K562 (cell line): Measurements from ENCODE around the gene KCNK7. TPM values are rescaled to one million over a fixed set of nuclear protein-coding genes. Genes with fewer than 3 reads are reported as not detected.

ENCODE experiments used
- ATAC-seq: fragments of 200-7000 bp; cut with Tn5 transposase; 3 replicates; pipeline ENCODE4 v1.9.1; 2020; ENCODE audit warnings: moderate library complexity
- BruUV-seq: library from RNA; stranded (reverse); fragments of 400-500 nt; replicated peaks from 2 replicates; lab custom pipeline; 2021; lab: Mats Ljungman, UMichigan
- CTCF ChIA-PET: fragments of 300-600 bp; formaldehyde crosslinking; extraction: SDS; loops from one replicate; lab custom pipeline; 2021; ENCODE audit warnings: low intra/inter-chr PET ratio; lab: Yijun Ruan, JAX
- POLR2A ChIA-PET: fragments of 300-600, 350-650 bp; sonication (Branson Sonifier 250); formaldehyde crosslinking; extraction: SDS; loops from one replicate; lab custom pipeline; 2021; ENCODE audit warnings: antibody characterized with exemption, inconsistent platforms; lab: Yijun Ruan, JAX
- DNase-seq, 4 experiments: peaks; one replicate each; pipeline versions ENCODE4 v3.0.0 to v3.0.0-alpha.2; 2011 to 2018; ENCODE audit warnings: low spot score in 3 of 4, mixed read lengths in 3 of 4; ENCODE audit errors: extremely low read depth in 1 of 4
- FAIRE-seq: peaks from 2 replicates; lab custom pipeline; 2011; peaks lifted over from hg19 to GRCh38; lab: Jason Lieb, UNC
- H2AFZ ChIP-seq: 2 replicates; pipeline ENCODE4 v1.6.0; 2011; ENCODE audit warnings: low read depth, low read length, control low read depth, inconsistent platforms
- H3K27ac ChIP-seq: fragments of 200-600 bp; 3 replicates; pipeline ENCODE4 v1.8.0; 2011; ENCODE audit warnings: low read depth, mild to moderate bottlenecking, control low read depth, inconsistent platforms, low read length, moderate library complexity, mixed read lengths; ENCODE audit errors: extremely low read depth
- H3K27me3 ChIP-seq, 2 experiments: fragments of 300-600 bp in 1 of 2; 2 replicates in 1 of 2; 3 replicates in 1 of 2; pipeline versions ENCODE4 v1.6.0 to v1.8.0; 2011; ENCODE audit warnings: inconsistent platforms in 2 of 2, low read length in 2 of 2, mild to moderate bottlenecking in 1 of 2, mixed read lengths in 1 of 2, moderate library complexity in 1 of 2; ENCODE audit not compliant: control insufficient read depth in 2 of 2, insufficient read depth in 2 of 2
- H3K36me3 ChIP-seq: fragments of 300-600 bp; 3 replicates; pipeline ENCODE4 v1.8.0; 2011; ENCODE audit warnings: mild to moderate bottlenecking, low read length, inconsistent platforms; ENCODE audit not compliant: control insufficient read depth, insufficient read depth
- H3K4me1 ChIP-seq, 2 experiments: fragments of 200-600 bp in 1 of 2; replicated peaks in 1 of 2; 2 replicates in 1 of 2; 3 replicates in 1 of 2; pipeline versions ENCODE4 v1.5.1 to v1.8.0; 2011; ENCODE audit warnings: inconsistent platforms in 2 of 2, low read length in 2 of 2, mild to moderate bottlenecking in 1 of 2, mixed read lengths in 1 of 2, moderate library complexity in 1 of 2; ENCODE audit not compliant: control insufficient read depth in 2 of 2, insufficient read depth in 2 of 2
- H3K4me2 ChIP-seq: 2 replicates; pipeline ENCODE4 v1.6.1; 2011; ENCODE audit warnings: low read length, control low read depth, inconsistent platforms, mixed read lengths; ENCODE audit not compliant: insufficient read depth
- H3K4me3 ChIP-seq: fragments of 200-600 bp; sonication (generic), shearing (Covaris generic); 2 replicates; pipeline ENCODE4 v1.5.1; 2016; ENCODE audit warnings: control low read depth, inconsistent platforms
- H3K79me2 ChIP-seq: fragments of 200-600 bp; 3 replicates; pipeline ENCODE4 v1.8.0; 2011; ENCODE audit warnings: low read length, inconsistent platforms; ENCODE audit not compliant: control insufficient read depth, insufficient read depth
- H3K9ac ChIP-seq, 2 experiments: 2 replicates each; pipeline versions ENCODE4 v1.6.0 to v1.6.1; 2011; ENCODE audit warnings: low read depth in 2 of 2, low read length in 2 of 2, control low read depth in 1 of 2, inconsistent platforms in 1 of 2, mild to moderate bottlenecking in 1 of 2, mixed read lengths in 1 of 2; ENCODE audit not compliant: insufficient read depth in 1 of 2
- H3K9me1 ChIP-seq: one replicate; pipeline ENCODE4 v1.6.0; 2011; ENCODE audit warnings: inconsistent platforms, mild to moderate bottlenecking, low read length, moderate library complexity; ENCODE audit not compliant: control insufficient read depth, insufficient read depth
- H3K9me3 ChIP-seq: replicated peaks from 2 replicates; pipeline ENCODE4 v1.5.1; 2011; ENCODE audit warnings: low read depth, low read length, inconsistent platforms; ENCODE audit not compliant: control insufficient read depth, insufficient read depth
- H4K20me1 ChIP-seq: replicated peaks from 2 replicates; pipeline ENCODE4 v1.6.1; 2011; ENCODE audit warnings: low read length, inconsistent platforms, mixed read lengths; ENCODE audit not compliant: control insufficient read depth, insufficient read depth
- ARHGAP35 ChIP-seq: fragments of 450-650 bp; IDR thresholded peaks from 2 replicates; pipeline ENCODE4 v1.6.1; 2018; ENCODE audit not compliant: partially characterized antibody
- FOXJ3 ChIP-seq: sonication (generic); formaldehyde crosslinking; IDR thresholded peaks from 2 replicates; pipeline ENCODE4 v1.4.0; 2020; ENCODE audit warnings: mild to moderate bottlenecking, missing genetic modification reagents
- HDAC2 ChIP-seq: fragments of 450-650 bp; IDR thresholded peaks from 2 replicates; pipeline ENCODE4 v1.6.1; 2016; ENCODE audit warnings: mild to moderate bottlenecking
- HDAC3 ChIP-seq: fragments of 450-650 bp; IDR thresholded peaks from 2 replicates; pipeline ENCODE4 v1.6.1; 2018; ENCODE audit warnings: borderline replicate concordance, mild to moderate bottlenecking, moderate library complexity; ENCODE audit not compliant: partially characterized antibody
- MCM7 ChIP-seq, 2 experiments: fragments of 450-650 bp; IDR thresholded peaks; 2 replicates each; pipeline ENCODE4 v1.6.1; 2016 to 2018
- NCOA4 ChIP-seq: fragments of 450-650 bp; IDR thresholded peaks from 2 replicates; pipeline ENCODE4 v1.6.1; 2018; ENCODE audit warnings: mild to moderate bottlenecking; ENCODE audit not compliant: partially characterized antibody
- NCOA6 ChIP-seq: fragments of 450-650 bp; IDR thresholded peaks from 2 replicates; pipeline ENCODE4 v1.6.1; 2017; ENCODE audit warnings: mild to moderate bottlenecking
- NFIX ChIP-seq: fragments of 250-450 bp; sonication (Bioruptor Pico); IDR thresholded peaks from 2 replicates; pipeline ENCODE4 v1.4.0; 2020; ENCODE audit warnings: low read depth, mild to moderate bottlenecking, moderate library complexity
- NR1H2 ChIP-seq: sonication (generic); formaldehyde crosslinking; IDR thresholded peaks from 2 replicates; pipeline ENCODE4 v1.4.0; 2020; ENCODE audit warnings: mild to moderate bottlenecking, missing genetic modification reagents
- ZNF134 ChIP-seq: fragments of 250-450 bp; sonication (Bioruptor Pico); conservative IDR thresholded peaks from 2 replicates; pipeline ENCODE4 v1.4.0; 2020
- ZNF146 ChIP-seq: IDR thresholded peaks from one replicate; pipeline ENCODE4 v1.6.1; 2018; ENCODE audit warnings: missing compliant biosample characterization; ENCODE audit not compliant: unreplicated experiment
- ZNF644 ChIP-seq: fragments of 200-800 bp; sonication (Bioruptor generic); IDR thresholded peaks from 2 replicates; pipeline ENCODE4 v1.6.1; 2016; ENCODE audit warnings: low read depth, missing genetic modification characterization, missing compliant biosample characterization
- ZNF695 ChIP-seq: fragments of 450-650 bp; formaldehyde crosslinking; IDR thresholded peaks from 2 replicates; pipeline ENCODE4 v1.4.0; 2020; ENCODE audit warnings: mild to moderate bottlenecking, moderate library complexity
- ZNF699 ChIP-seq: fragments of 250-450 bp; sonication (Bioruptor Pico); IDR thresholded peaks from 2 replicates; pipeline ENCODE4 v1.8.0; 2021; ENCODE audit warnings: mild to moderate bottlenecking, moderate library complexity; ENCODE audit not compliant: insufficient replicate concordance
- ZNF76 ChIP-seq: fragments of 250-450 bp; sonication (Bioruptor Pico); IDR thresholded peaks from 2 replicates; pipeline ENCODE4 v1.4.0; 2020; ENCODE audit warnings: mild to moderate bottlenecking, moderate library complexity, borderline replicate concordance
- ZNF77 ChIP-seq: fragments of 250-450 bp; sonication (Bioruptor Pico); IDR thresholded peaks from 2 replicates; pipeline ENCODE4 v1.5.0; 2020
- WGBS: fragments of 100-300 bp; shearing (Covaris generic); methylation state at CpG from one replicate; pipeline ENCODE4 v1.1.6; 2016; ENCODE audit warnings: low coverage, mixed read lengths; ENCODE audit not compliant: insufficient coverage; ENCODE audit errors: missing lambda C conversion rate; 5-methylcytosine and 5-hydroxymethylcytosine counted together
- in situ Hi-C: fragments of 300-500 bp; cut with MboI; formaldehyde crosslinking; loops from 4 replicates; pipeline ENCODE4 v1.15.0; 2018; ENCODE audit warnings: inconsistent platforms, mixed read lengths
- intact Hi-C: fragments of 100-400 bp; cut with micrococcal nuclease; formaldehyde crosslinking; loops from 2 replicates; pipeline ENCODE4 v1.14.2; 2022
- polyA plus RNA-seq, 8 experiments: library from polyadenylated mRNA; depleted of rRNA in 4 of 8; stranded (reverse) in 5 of 8; unstranded in 3 of 8; fragments of >200 nt; fragmentation: Nextera tagmentation in 2 of 8; fragmentation: Illumina TruSeq in 1 of 8; extraction: Ambion mirVana in 2 of 8; extraction: Trizol in 1 of 8; gene quantifications; 2 replicates each; pipeline versions ENCODE4 v1.2.1 to v1.2.3, GENCODE V29; 2011 to 2014; ENCODE audit warnings: inconsistent platforms in 1 of 8, missing spikeins in 1 of 8
- total RNA-seq, 7 experiments: library from RNA; depleted of rRNA in 6 of 7; stranded (reverse); fragments of >200 nt in 6 of 7; fragmentation: Illumina TruSeq in 2 of 7; extraction: Trizol in 2 of 7; gene quantifications; 2 replicates each; pipeline versions ENCODE4 v1.2.1 to v1.2.3, GENCODE V29; 2011 to 2021; ENCODE audit warnings: low replicate concordance in 1 of 7
- TF ChIP-seq, protein P1 (sequence below): conservative IDR thresholded peaks from 2 replicates; pipeline ENCODE4 v1.6.1; 2011; ENCODE audit warnings: low read depth, mild to moderate bottlenecking, low read length; ENCODE audit not compliant: control insufficient read depth

The KCNK7 gene
- total and polyA plus RNA-seq, 9 of the 15 experiments (the other 6 are each of a cell fraction or from before 2014, with no cell fraction given): 0.07 to 0.40 TPM; not detected in 7

DNA sequence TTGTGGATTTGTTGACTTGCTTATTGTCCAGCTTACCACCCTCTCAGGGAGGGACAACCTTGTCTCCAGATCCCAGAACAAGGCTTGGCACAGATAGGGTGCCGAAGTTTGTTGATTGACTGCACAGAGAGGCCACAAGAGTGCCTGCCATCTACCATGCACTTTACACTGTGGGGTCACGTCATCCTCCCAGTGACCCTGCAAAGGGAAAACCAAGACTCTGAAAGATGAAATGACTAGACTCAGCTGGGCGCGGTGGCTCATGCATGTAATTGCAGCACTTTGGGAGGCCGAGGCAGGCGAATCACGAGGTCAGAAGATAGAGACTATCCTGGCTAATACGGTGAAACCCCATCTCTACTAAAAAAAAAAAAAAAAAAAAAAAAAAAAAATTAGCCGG, 32.8 kb downstream of the KCNK7 start:
- FAIRE-seq (no peak), ATAC-seq (no peak), DNase-seq (no peak)
- no peaks in the 10 kb centered on the region for H3K36me3 ChIP-seq
- H3K9me1 ChIP-seq: no peaks in the 10 kb centered on the region
- TF ChIP-seq, protein P1, sequence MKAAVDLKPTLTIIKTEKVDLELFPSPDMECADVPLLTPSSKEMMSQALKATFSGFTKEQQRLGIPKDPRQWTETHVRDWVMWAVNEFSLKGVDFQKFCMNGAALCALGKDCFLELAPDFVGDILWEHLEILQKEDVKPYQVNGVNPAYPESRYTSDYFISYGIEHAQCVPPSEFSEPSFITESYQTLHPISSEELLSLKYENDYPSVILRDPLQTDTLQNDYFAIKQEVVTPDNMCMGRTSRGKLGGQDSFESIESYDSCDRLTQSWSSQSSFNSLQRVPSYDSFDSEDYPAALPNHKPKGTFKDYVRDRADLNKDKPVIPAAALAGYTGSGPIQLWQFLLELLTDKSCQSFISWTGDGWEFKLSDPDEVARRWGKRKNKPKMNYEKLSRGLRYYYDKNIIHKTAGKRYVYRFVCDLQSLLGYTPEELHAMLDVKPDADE: no peak
- TF ChIP-seq ZNF146 (CRISPR knock-in tag) (no peak), ZNF699 (CRISPR knock-in tag) (no peak), NFIX (CRISPR knock-in tag) (no peak), ARHGAP35 (no peak), MCM7 (IDR thresholded peaks at IDR 0.05) (no peak), NCOA4 (no peak), FOXJ3 (CRISPR knock-in tag) (no peak), ZNF644 (tag) (no peak), ZNF695 (no peak), ZNF76 (CRISPR knock-in tag) (no peak), HDAC2 (no peak), ZNF134 (no peak), NCOA6 (no peak), HDAC3 (no peak), NR1H2 (CRISPR knock-in tag) (no peak), ZNF77 (CRISPR knock-in tag) (no peak)
- H3K27ac ChIP-seq: no peak overlapping the region
- H3K4me1 ChIP-seq: peaks cover 26 to 42% of the 10 kb centered on the region in 2 experiments
- ChIA-PET CTCF (no interaction called here), POLR2A (interaction anchor here (1.0 kb wide), 1 partner anchor 138 kb away, joined by 3 read pairs; no protein-coding TSS in a partner anchor)
- H3K9ac ChIP-seq: no peak overlapping the region
- 59% methylated on average over 8 of the region's 9 CpGs for WGBS
- no peak overlapping the region for H2AFZ ChIP-seq
- H4K20me1 ChIP-seq: no peaks in the 10 kb centered on the region
- no peaks in the 10 kb centered on the region for H3K27me3 ChIP-seq
- intact Hi-C loops (no loop called here), in situ Hi-C loops (no loop called here)
- no peak overlapping the region for H3K4me2 ChIP-seq
- no TSS peak for BruUV-seq
- H3K79me2 ChIP-seq: no peaks in the 10 kb centered on the region
- no peak overlapping the region for H3K4me3 ChIP-seq
- H3K9me3 ChIP-seq: no peaks in the 10 kb centered on the region
